Liver (tissue), 9 donors: ENCODE measurements around the gene TK1. TPM values are rescaled to one million over a fixed set of nuclear protein-coding genes. Genes with fewer than 3 reads are reported as not detected.

Experiments used
- DNase-seq: peaks from one replicate; pipeline ENCODE4 v3.0.0-alpha.2; 2017; ENCODE audit warnings: low spot score
- H3K27ac ChIP-seq, 2 donors: one replicate each; pipeline ENCODE4 v1.7.0; 2013; ENCODE audit warnings: inconsistent platforms in 2 of 2, low read length in 2 of 2, control low read depth in 1 of 2, low read depth in 1 of 2, mild to moderate bottlenecking in 1 of 2
- H3K27me3 ChIP-seq, 4 donors: one replicate each; pipeline versions ENCODE4 v1.6.1 to v1.7.0; 2013; ENCODE audit warnings: low read length in 3 of 4, inconsistent platforms in 1 of 4, mild to moderate bottlenecking in 1 of 4, moderate library complexity in 1 of 4; ENCODE audit not compliant: control insufficient read depth in 4 of 4, insufficient read depth in 4 of 4
- H3K36me3 ChIP-seq, 4 donors: one replicate each; pipeline versions ENCODE4 v1.6.1 to v1.7.0; 2013; ENCODE audit warnings: low read length in 3 of 4, mild to moderate bottlenecking in 3 of 4, low read depth in 1 of 4, moderate library complexity in 1 of 4; ENCODE audit not compliant: control insufficient read depth in 4 of 4, insufficient read depth in 3 of 4
- H3K4me1 ChIP-seq, 4 donors: one replicate each; pipeline versions ENCODE4 v1.6.1 to v1.7.0; 2013; ENCODE audit warnings: low read length in 3 of 4, mild to moderate bottlenecking in 3 of 4, moderate library complexity in 1 of 4; ENCODE audit not compliant: control insufficient read depth in 4 of 4, insufficient read depth in 4 of 4
- H3K4me3 ChIP-seq, 3 donors: one replicate each; pipeline versions ENCODE4 v1.6.1 to v1.7.0; 2013; ENCODE audit warnings: low read length in 3 of 3, control low read depth in 1 of 3, low read depth in 1 of 3, mild to moderate bottlenecking in 1 of 3
- H3K9ac ChIP-seq, 2 donors: one replicate each; pipeline ENCODE4 v1.7.0; 2013; ENCODE audit warnings: low read length in 2 of 2, mild to moderate bottlenecking in 2 of 2, moderate library complexity in 2 of 2, control low read depth in 1 of 2, low read depth in 1 of 2
- H3K9me3 ChIP-seq, 4 donors: one replicate each; pipeline versions ENCODE4 v1.6.1 to v1.7.0; 2013; ENCODE audit warnings: low read length in 3 of 4; ENCODE audit not compliant: control insufficient read depth in 4 of 4
- CTCF ChIP-seq: fragments of 150-350 bp; IDR thresholded peaks from 2 replicates; pipeline ENCODE4 v1.5.1; 2017; ENCODE audit warnings: improper control_type of control experiment, low read depth, low read length; ENCODE audit not compliant: missing input control
- EGR1 ChIP-seq, 2 donors: IDR thresholded peaks; 2 replicates each; pipeline ENCODE4 v1.6.1; 2016 to 2018; ENCODE audit warnings: antibody characterized with exemption in 2 of 2, low read depth in 2 of 2
- FOXA1 ChIP-seq: IDR thresholded peaks from 2 replicates; pipeline ENCODE4 v1.6.1; 2016; ENCODE audit warnings: antibody characterized with exemption
- FOXA2 ChIP-seq: IDR thresholded peaks from 2 replicates; pipeline ENCODE4 v1.6.1; 2016; ENCODE audit warnings: antibody characterized with exemption
- GABPA ChIP-seq, 2 donors: IDR thresholded peaks in 1 of 2; conservative IDR thresholded peaks in 1 of 2; 2 replicates each; pipeline ENCODE4 v1.6.1; 2016; ENCODE audit warnings: antibody characterized with exemption in 2 of 2, mild to moderate bottlenecking in 1 of 2, moderate library complexity in 1 of 2
- HNF4A ChIP-seq, 2 donors: conservative IDR thresholded peaks; 2 replicates each; pipeline ENCODE4 v1.6.1; 2016; ENCODE audit warnings: antibody characterized with exemption in 2 of 2, mild to moderate bottlenecking in 2 of 2
- NR2F2 ChIP-seq: IDR thresholded peaks from 2 replicates; pipeline ENCODE4 v1.6.1; 2016; ENCODE audit warnings: antibody characterized with exemption
- RAD21 ChIP-seq, 2 donors: IDR thresholded peaks; 2 replicates each; pipeline ENCODE4 v1.6.1; 2016; ENCODE audit warnings: antibody characterized with exemption in 2 of 2, mild to moderate bottlenecking in 2 of 2
- REST ChIP-seq: IDR thresholded peaks from 2 replicates; pipeline ENCODE4 v1.6.1; 2016; ENCODE audit warnings: antibody characterized with exemption, mild to moderate bottlenecking
- SP1 ChIP-seq: IDR thresholded peaks from 2 replicates; pipeline ENCODE4 v1.6.1; 2018; ENCODE audit warnings: antibody characterized with exemption, mild to moderate bottlenecking
- TAF1 ChIP-seq: conservative IDR thresholded peaks from 2 replicates; pipeline ENCODE4 v1.6.1; 2016; ENCODE audit warnings: antibody characterized with exemption, mild to moderate bottlenecking
- YY1 ChIP-seq: IDR thresholded peaks from 2 replicates; pipeline ENCODE4 v1.6.1; 2016; ENCODE audit warnings: antibody characterized with exemption, mild to moderate bottlenecking
- WGBS: extraction: QIAGEN DNeasy Blood & Tissue Kit; methylation state at CpG from one replicate; pipeline ENCODE4 v1.1.7; 2013; 5-methylcytosine and 5-hydroxymethylcytosine counted together
- polyA plus RNA-seq, 2 donors: library from polyadenylated mRNA; stranded (reverse) in 1 of 2; unstranded in 1 of 2; fragments of 200-250 nt in 1 of 2; fragments of >200 nt in 1 of 2; fragmentation: Nextera tagmentation in 1 of 2; extraction: Ambion mirVana in 1 of 2; gene quantifications; one replicate each; pipeline versions ENCODE4 v1.2.1 to v1.2.3, GENCODE V29; 2013 to 2015
- total RNA-seq, 2 donors: library from RNA; depleted of rRNA; stranded (reverse); fragments of >200 nt; gene quantifications; one replicate each; pipeline ENCODE4 v1.2.3, GENCODE V29; 2014
- donor health status: healthy.
- donor health status: healthy.
- donor health status: healthy.
- donor health status: healthy.
- donor health status: healthy.

The TK1 gene
- total and polyA plus RNA-seq, 4 donors, result 0.84 to 97.6 (median 10.1) TPM

- no peaks in the 10 kb centered on the region for H3K36me3 ChIP-seq
- TF ChIP-seq FOXA1, result no peak
- no peak for TF ChIP-seq REST
- no peak for TF ChIP-seq GABPA (IDR thresholded peaks at IDR 0.05 in 1 of 2, conservative IDR thresholded peaks at IDR 0.05 in 1 of 2)
- TF ChIP-seq YY1, result no peak
- no peak for TF ChIP-seq NR2F2
- 95% methylated on average over 11 of the region's 11 CpGs for WGBS
- no peaks in the 10 kb centered on the region for H3K27me3 ChIP-seq
- no peak for DNase-seq
- no peak overlapping the region for H3K9ac ChIP-seq
- no peaks in the 10 kb centered on the region for H3K9me3 ChIP-seq
- H3K4me3 ChIP-seq, result no peak overlapping the region
- no peak overlapping the region for H3K27ac ChIP-seq
- peaks cover 0 to 2% (median under 1%) of the 10 kb centered on the region in 4 donors for H3K4me1 ChIP-seq
Measured at GRCh38 chr17:78219396-78220150, 32.7 kb upstream of the TK1 start.

DNA sequence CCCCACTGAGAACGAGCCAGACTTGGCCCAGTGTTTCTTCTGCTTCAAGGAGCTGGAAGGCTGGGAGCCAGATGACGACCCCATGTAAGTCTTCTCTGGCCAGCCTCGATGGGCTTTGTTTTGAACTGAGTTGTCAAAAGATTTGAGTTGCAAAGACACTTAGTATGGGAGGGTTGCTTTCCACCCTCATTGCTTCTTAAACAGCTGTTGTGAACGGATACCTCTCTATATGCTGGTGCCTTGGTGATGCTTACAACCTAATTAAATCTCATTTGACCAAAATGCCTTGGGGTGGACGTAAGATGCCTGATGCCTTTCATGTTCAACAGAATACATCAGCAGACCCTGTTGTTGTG, 27.8 kb upstream of the TK1 start:
- Histone ChIP-seq H3K4me1 (peaks cover 4 to 8% (median 6%) of the 10 kb centered on the region in 4 donors), H3K9me3 (no peaks in the 10 kb centered on the region), H3K9ac (no peak overlapping the region), H3K27ac (no peak overlapping the region), H3K27me3 (no peaks in the 10 kb centered on the region), H3K4me3 (peak overlapping the region in 1 of 3 donors; percentile 32), H3K36me3 (no peaks in the 10 kb centered on the region)
- no peak for DNase-seq
- 26% methylated on average over 5 of the region's 5 CpGs for WGBS
- no peak for TF ChIP-seq SP1

DNA sequence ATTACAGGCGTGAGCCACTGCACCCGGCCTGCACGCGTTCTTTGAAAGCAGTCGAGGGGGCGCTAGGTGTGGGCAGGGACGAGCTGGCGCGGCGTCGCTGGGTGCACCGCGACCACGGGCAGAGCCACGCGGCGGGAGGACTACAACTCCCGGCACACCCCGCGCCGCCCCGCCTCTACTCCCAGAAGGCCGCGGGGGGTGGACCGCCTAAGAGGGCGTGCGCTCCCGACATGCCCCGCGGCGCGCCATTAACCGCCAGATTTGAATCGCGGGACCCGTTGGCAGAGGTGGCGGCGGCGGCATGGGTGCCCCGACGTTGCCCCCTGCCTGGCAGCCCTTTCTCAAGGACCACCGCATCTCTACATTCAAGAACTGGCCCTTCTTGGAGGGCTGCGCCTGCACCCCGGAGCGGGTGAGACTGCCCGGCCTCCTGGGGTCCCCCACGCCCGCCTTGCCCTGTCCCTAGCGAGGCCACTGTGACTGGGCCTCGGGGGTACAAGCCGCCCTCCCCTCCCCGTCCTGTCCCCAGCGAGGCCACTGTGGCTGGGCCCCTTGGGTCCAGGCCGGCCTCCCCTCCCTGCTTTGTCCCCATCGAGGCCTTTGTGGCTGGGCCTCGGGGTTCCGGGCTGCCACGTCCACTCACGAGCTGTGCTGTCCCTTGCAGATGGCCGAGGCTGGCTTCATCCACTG, 27.3 kb upstream of the TK1 start, which contains the start of gene BIRC5:
BIRC5 (plus strand) TSS at position 238 of the 690 bp plus-strand sequence; CDS start at position 302, 64 bp downstream.
- Histone ChIP-seq H3K9ac (no peak within 1 kb of the TSS), H3K27ac (no peak within 1 kb of the TSS)
- TF ChIP-seq FOXA2, result no peak
- TF ChIP-seq YY1, result peak; percentile 66

DNA sequence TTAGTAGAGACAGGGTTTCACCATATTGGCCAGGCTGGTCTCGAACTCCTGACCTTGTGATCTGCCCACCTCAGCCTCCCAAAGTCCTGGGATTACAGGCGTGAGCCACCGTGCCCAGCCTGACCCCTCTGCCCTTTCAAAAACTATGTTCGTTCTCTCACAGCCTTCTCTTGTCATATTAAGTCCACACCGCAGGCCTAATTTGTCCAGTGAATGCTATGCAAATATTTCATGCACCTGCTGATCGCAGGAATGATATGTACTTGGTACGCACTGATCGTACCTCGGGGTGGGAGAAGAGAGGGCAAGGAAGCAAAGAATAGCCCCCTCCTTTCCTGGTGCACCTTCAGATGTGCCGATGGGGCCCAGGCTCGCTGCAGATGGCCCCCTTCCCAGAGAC, 24.2 kb upstream of the TK1 start:
- Histone ChIP-seq H3K9ac (no peak overlapping the region), H3K4me1 (peaks cover 4 to 8% (median 6%) of the 10 kb centered on the region in 4 donors), H3K36me3 (peaks cover 0 to 9% (median 5%) of the 10 kb centered on the region in 4 donors), H3K27me3 (no peaks in the 10 kb centered on the region), H3K4me3 (no peak overlapping the region), H3K27ac (no peak overlapping the region), H3K9me3 (no peaks in the 10 kb centered on the region)
- WGBS, result 86% methylated on average over 11 of the region's 11 CpGs
- DNase-seq, result no peak
- TF ChIP-seq TAF1 (no peak), RAD21 (IDR thresholded peaks at IDR 0.05) (no peak), GABPA (IDR thresholded peaks at IDR 0.05 in 1 of 2, conservative IDR thresholded peaks at IDR 0.05 in 1 of 2) (no peak), CTCF (no peak), REST (no peak), NR2F2 (no peak), HNF4A (conservative IDR thresholded peaks at IDR 0.05) (no peak), EGR1 (IDR thresholded peaks at IDR 0.05; ENCODE audit: low read depth in 2 of 2) (no peak), SP1 (no peak), FOXA2 (no peak)

More for the DNA sequence above, 27.3 kb upstream of the TK1 start, which contains the start of gene BIRC5:
- peak within 1 kb of the TSS in 1 of 3 donors; percentile 32 for H3K4me3 ChIP-seq
- no peaks in the 10 kb centered on the region for H3K27me3 ChIP-seq
- DNase-seq, result peak; percentile 93
- H3K9me3 ChIP-seq, result no peaks in the 10 kb centered on the region
- WGBS, result 2% methylated on average over 60 of the region's 60 CpGs
- peaks cover 4 to 8% (median 6%) of the 10 kb centered on the region in 4 donors for H3K4me1 ChIP-seq
- H3K36me3 ChIP-seq, result no peaks in the 10 kb centered on the region
